Progenitor cell of endocrine pancreas (in vitro differentiated cells): Measurements from ENCODE around the gene APBB2. TPM values are rescaled to one million over a fixed set of nuclear protein-coding genes. Genes with fewer than 3 reads are reported as not detected.

Experiments used
- DNase-seq: peaks from one replicate; pipeline ENCODE4 v3.0.0; 2021; ENCODE audit warnings: low spot score; ENCODE audit not compliant: unreplicated experiment
- H3K27ac Mint-ChIP-seq: 2 replicates; pipeline ENCODE4 v1.8.0; 2021; ENCODE audit warnings: mild to moderate bottlenecking, moderate library complexity, mixed read lengths
- H3K27me3 Mint-ChIP-seq: 2 replicates; pipeline ENCODE4 v1.8.0; 2021; ENCODE audit warnings: mixed read lengths
- H3K36me3 Mint-ChIP-seq: 2 replicates; pipeline ENCODE4 v1.8.0; 2022; ENCODE audit warnings: mixed read lengths; ENCODE audit not compliant: insufficient read depth
- H3K4me1 Mint-ChIP-seq: 2 replicates; pipeline ENCODE4 v1.8.0; 2021; ENCODE audit warnings: low read depth, mixed read lengths
- H3K4me3 Mint-ChIP-seq: 2 replicates; pipeline ENCODE4 v1.8.0; 2021; ENCODE audit warnings: low read depth, mild to moderate bottlenecking, moderate library complexity, mixed read lengths
- H3K9me3 Mint-ChIP-seq: 2 replicates; pipeline ENCODE4 v1.8.0; 2021; ENCODE audit warnings: low read depth, mixed read lengths
- CTCF ChIP-seq: fragments of 200-600 bp; sonication (generic); IDR thresholded peaks from one replicate; pipeline ENCODE4 v1.5.0; 2021; ENCODE audit warnings: antibody characterized with exemption, mild to moderate bottlenecking; ENCODE audit not compliant: unreplicated experiment
- total RNA-seq: library from RNA; stranded (reverse); gene quantifications from 2 replicates; pipeline ENCODE4 v1.2.1, GENCODE V29; 2021

The APBB2 gene
- total RNA-seq, 1 donor from 2014 or later: 61.7 TPM

GRCh38 chr4:40934676-40935075 lies 279.7 kb downstream of the APBB2 start:
- Mint-ChIP-seq H3K27ac (no peak overlapping the region), H3K4me1 (peaks cover 15% of the 10 kb centered on the region), H3K36me3 (peaks cover 3% of the 10 kb centered on the region), H3K27me3 (no peaks in the 10 kb centered on the region), H3K4me3 (no peak overlapping the region), H3K9me3 (no peaks in the 10 kb centered on the region)
- TF ChIP-seq CTCF: no peak
- DNase-seq: no peak

GRCh38 chr4:40933272-40934053 lies 280.9 kb downstream of the APBB2 start:
- Mint-ChIP-seq H3K4me3 (no peak overlapping the region), H3K36me3 (peaks cover 2% of the 10 kb centered on the region), H3K9me3 (no peaks in the 10 kb centered on the region), H3K27me3 (no peaks in the 10 kb centered on the region), H3K27ac (no peak overlapping the region), H3K4me1 (peaks cover 12% of the 10 kb centered on the region)
- no peak for DNase-seq
- no peak for TF ChIP-seq CTCF

DNA sequence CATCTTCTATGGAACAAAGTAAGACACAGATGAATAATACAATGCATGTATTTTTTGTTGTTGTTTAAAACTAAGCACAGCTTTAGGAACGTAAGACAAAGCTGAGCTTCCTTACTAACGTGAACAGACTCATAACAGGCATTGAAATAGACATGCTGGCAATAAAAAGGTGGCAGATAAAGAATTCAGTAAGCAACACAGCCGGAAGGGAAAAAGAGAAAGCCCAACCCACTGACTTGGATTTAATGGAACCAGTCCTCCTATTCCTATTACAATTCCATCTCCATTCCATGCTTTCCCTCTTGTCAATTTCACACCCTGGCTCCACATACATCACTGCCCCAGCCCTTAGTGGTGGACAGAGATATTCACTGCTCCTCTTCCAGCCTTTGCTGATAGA lies 282.5 kb downstream of the APBB2 start:
- Mint-ChIP-seq H3K9me3 (no peaks in the 10 kb centered on the region), H3K4me1 (peaks cover 10% of the 10 kb centered on the region), H3K27me3 (no peaks in the 10 kb centered on the region), H3K27ac (no peak overlapping the region), H3K36me3 (peaks cover 2% of the 10 kb centered on the region), H3K4me3 (no peak overlapping the region)
- DNase-seq: no peak
- no peak for TF ChIP-seq CTCF

GRCh38 chr4:40931238-40931637 lies 283.1 kb downstream of the APBB2 start:
- Mint-ChIP-seq H3K4me3 (no peak overlapping the region), H3K4me1 (peaks cover 10% of the 10 kb centered on the region), H3K9me3 (no peaks in the 10 kb centered on the region), H3K27ac (no peak overlapping the region), H3K36me3 (peaks cover 2% of the 10 kb centered on the region), H3K27me3 (no peaks in the 10 kb centered on the region)
- TF ChIP-seq CTCF: no peak
- no peak for DNase-seq

- Mint-ChIP-seq H3K27ac (no peak overlapping the region), H3K9me3 (no peaks in the 10 kb centered on the region), H3K27me3 (no peaks in the 10 kb centered on the region), H3K4me3 (no peak overlapping the region), H3K36me3 (peaks cover 3% of the 10 kb centered on the region), H3K4me1 (peaks cover 5% of the 10 kb centered on the region)
- no peak for DNase-seq
- no peak for TF ChIP-seq CTCF
Observed at GRCh38 chr4:40927074-40927473, 287.3 kb downstream of the APBB2 start.
